ENCODE data around the gene MTG2.
A peak's percentile ranks its signal among the peaks of the same experiment; 100 is the strongest.

MTG2 gene

GRCh38 chr20:62246872-62247652, 64.2 kb downstream of the MTG2 start:
- H3K36me3 ChIP-seq (replicated peaks; ENCODE audit: low read depth, low read length): no peaks in the 10 kb centered on the region
- H2AFZ ChIP-seq (ENCODE audit: low read depth, low read length): no peak overlapping the region
- peaks cover 62% of the 10 kb centered on the region for H3K79me2 ChIP-seq (ENCODE audit: low read length)
- H3K27me3 ChIP-seq (ENCODE audit: low read depth, low read length): no peaks in the 10 kb centered on the region
- H3K27ac ChIP-seq (ENCODE audit: low read length): no peak overlapping the region
- H3K9ac ChIP-seq (ENCODE audit: low read length): no peak overlapping the region
- H3K9me3 ChIP-seq (ENCODE audit: insufficient read depth, low read length): no peaks in the 10 kb centered on the region
- no peak overlapping the region for H3K4me3 ChIP-seq (ENCODE audit: low read length)
- H3K4me1 ChIP-seq (ENCODE audit: low read length): peaks cover 8% of the 10 kb centered on the region
- TF ChIP-seq CTCF (IDR thresholded peaks at IDR 0.05; ENCODE audit: low read depth, low read length) (no peak), EZH2phosphoT487 (IDR thresholded peaks at IDR 0.05; ENCODE audit: low read depth) (no peak)
- no peak overlapping the region for H3K4me2 ChIP-seq (ENCODE audit: low read length)
- peaks cover 66% of the 10 kb centered on the region for H4K20me1 ChIP-seq (ENCODE audit: insufficient read depth, low read length)

DNA sequence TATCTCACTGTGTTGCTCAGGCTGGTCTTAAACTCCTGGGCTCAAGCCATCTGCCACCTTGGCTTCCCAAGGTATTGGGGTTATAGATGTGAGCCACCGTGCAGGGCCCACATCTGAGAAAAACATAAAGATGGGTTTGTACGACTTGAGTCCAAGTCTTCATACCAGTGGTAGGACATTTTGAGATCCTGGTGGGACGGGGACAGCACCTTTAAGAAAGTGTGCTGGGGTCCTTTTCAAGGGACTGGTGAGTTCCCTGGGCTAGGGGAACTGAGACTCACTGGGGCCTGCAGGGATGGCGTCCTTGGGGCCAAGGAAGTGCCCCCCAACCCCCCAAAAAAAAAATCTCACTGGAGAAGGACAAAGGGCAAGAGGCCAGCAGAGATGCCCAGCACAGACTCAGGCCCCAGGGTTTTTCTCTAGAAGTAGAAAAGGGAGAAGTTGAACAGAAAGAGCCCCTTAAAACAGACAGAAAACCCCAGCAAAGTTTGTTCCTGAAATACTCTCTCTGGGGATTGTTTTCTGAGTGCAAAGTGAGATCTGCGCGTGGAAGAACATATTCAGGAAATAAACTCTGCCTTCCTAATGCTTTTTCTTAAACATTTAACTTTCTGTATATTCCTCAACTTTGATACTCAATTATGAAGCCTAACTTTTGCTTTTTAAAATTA, 66.2 kb downstream of the MTG2 start:
- Histone ChIP-seq H3K36me3 (replicated peaks; ENCODE audit: low read depth, low read length) (no peaks in the 10 kb centered on the region), H3K9me3 (ENCODE audit: insufficient read depth, low read length) (no peaks in the 10 kb centered on the region), H3K4me1 (ENCODE audit: low read length) (peaks cover 8% of the 10 kb centered on the region), H3K4me2 (ENCODE audit: low read length) (peak overlapping the region; percentile 40), H4K20me1 (ENCODE audit: insufficient read depth, low read length) (peaks cover 69% of the 10 kb centered on the region), H3K27me3 (ENCODE audit: low read depth, low read length) (no peaks in the 10 kb centered on the region), H3K4me3 (ENCODE audit: low read length) (no peak overlapping the region), H2AFZ (ENCODE audit: low read depth, low read length) (no peak overlapping the region), H3K79me2 (ENCODE audit: low read length) (peaks cover 56% of the 10 kb centered on the region), H3K27ac (ENCODE audit: low read length) (peak overlapping the region; percentile 48), H3K9ac (ENCODE audit: low read length) (no peak overlapping the region)
- TF ChIP-seq EZH2phosphoT487 (IDR thresholded peaks at IDR 0.05; ENCODE audit: low read depth) (no peak), CTCF (IDR thresholded peaks at IDR 0.05; ENCODE audit: low read depth, low read length) (no peak)

DNA sequence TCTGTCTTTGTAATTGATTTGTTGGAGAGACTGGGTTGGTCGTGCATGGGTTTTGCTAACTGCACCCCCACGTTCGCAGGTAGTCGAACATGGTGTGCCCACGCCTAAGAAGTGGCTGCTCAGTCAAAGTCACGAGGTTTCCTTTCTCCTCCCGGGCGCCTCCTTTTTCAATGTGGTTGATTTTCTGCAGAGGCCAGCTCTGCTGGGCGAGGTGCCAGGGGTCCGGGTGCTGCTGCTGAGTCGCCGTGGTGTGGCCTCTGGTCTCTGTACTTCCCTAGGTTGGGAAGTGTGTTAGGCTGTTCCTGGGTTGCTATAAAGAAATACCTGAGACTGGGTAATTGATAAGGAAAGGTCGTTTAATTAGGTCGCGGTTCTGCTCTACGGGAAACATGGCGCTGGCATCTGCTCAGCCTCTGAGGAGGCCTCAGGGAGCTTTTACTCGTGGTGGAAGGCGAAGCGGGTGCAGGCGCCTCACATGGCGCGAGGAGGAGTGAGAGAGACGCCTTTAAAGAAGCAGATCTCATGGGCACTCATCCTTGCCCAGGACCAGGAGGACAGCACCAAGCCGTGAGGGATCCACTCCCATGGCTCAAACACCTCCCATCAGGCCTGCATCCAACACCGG, 69.6 kb downstream of the MTG2 start:
- Histone ChIP-seq H3K36me3 (replicated peaks; ENCODE audit: low read depth, low read length) (peaks cover 5% of the 10 kb centered on the region), H3K4me2 (ENCODE audit: low read length) (no peak overlapping the region), H3K79me2 (ENCODE audit: low read length) (peaks cover 38% of the 10 kb centered on the region), H3K27me3 (ENCODE audit: low read depth, low read length) (no peaks in the 10 kb centered on the region), H3K9me3 (ENCODE audit: insufficient read depth, low read length) (no peaks in the 10 kb centered on the region), H2AFZ (ENCODE audit: low read depth, low read length) (no peak overlapping the region), H4K20me1 (ENCODE audit: insufficient read depth, low read length) (peaks cover 54% of the 10 kb centered on the region), H3K4me1 (ENCODE audit: low read length) (peaks cover 8% of the 10 kb centered on the region), H3K27ac (ENCODE audit: low read length) (no peak overlapping the region), H3K9ac (ENCODE audit: low read length) (no peak overlapping the region), H3K4me3 (ENCODE audit: low read length) (no peak overlapping the region)
- no peak for TF ChIP-seq EZH2phosphoT487 (IDR thresholded peaks at IDR 0.05; ENCODE audit: low read depth)
